Stimulated activated CD4-positive, alpha-beta T cell treated with anti-CD3 and anti-CD28 coated beads, Interleukin-4, amount 100 ng/mL, for 1 hour (primary cell): ENCODE data around the gene C1orf232.

ENCODE experiments used
- DNase-seq: peaks from one replicate; pipeline ENCODE4 v3.0.0-alpha.2; 2020

C1orf232 gene

DNA sequence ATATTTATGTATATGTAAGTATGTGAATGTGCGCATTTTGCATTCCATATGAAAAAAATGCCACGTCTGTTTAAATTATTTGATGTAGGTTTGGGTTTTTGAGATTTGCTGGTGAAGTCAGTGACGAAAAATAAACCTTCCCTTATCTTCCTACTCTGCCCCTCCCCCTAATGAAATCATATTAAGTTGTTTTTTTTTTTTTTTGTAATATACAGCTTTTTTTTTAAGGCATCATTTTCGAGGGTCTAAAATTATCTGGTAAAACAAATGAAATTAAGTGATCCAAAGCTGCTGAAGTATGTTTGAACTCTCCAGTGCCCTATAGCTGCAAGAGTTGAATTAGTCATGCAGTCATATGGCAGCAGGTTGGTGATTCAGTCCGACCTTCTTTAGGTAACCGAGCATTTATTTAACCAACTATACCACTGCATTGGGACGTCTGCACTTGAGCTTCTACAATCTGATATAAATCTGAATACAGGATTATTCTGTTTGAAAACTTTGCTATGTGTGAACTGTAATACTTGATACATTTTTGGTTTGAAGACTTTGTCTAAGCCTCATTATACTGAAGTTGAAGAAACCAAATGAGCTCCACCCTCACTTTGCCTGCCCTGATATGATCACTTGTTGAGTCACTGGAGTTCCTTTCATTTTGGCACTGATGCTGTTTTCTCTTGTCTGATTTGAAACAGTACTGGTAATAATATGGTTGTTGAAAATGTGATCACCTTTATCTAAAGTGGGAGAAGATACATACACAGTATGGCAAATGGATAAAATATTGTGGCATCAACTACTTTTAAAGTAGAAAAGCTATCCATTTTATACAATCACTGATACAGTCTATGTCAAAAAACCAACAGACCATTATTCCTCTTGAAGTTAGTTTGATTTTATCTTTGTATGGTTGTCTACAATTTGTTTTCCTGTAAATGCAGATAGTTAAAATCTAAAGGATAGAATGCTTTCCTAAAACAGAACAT, 45.5 kb downstream of the C1orf232 start:
- DNase-seq: no peak

GRCh38 chr1:26121854-26122773, 46.6 kb downstream of the C1orf232 start:
- no peak for DNase-seq

DNA sequence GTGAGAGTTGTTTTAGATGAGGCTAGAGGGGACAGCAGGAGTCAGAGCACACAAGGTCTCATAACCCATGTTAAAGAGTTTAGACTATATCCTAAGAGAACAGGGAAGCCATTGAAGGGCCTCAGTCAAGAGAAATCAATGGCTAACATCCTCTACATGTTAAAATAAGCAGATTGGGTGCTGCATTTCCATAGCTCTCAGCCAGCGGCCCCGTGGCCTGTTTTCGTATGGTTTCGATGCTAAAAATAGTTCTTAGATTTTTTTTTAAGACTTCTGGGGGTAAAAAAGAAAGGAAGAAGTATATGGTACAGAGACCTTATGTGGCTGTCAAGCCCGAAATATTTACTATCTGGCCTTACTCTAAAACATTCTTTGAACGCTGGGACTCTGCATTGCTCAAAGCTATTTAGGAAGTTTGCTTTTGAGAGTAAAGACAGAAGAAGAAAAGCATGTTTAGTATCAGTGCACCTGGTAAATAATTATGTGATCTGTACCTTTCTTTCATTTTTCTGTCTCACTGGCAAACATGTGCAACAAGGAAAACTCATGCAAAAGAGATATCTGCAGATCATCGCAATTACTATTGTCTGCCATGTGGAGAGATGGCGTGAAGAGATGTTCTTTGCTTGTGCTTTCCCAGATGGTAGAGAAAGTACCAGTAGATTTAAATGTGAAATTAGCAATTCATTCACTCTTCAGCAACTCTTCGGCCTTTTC, 48.7 kb downstream of the C1orf232 start:
- DNase-seq: no peak

GRCh38 chr1:26114165-26114927, 54.4 kb downstream of the C1orf232 start:
- no peak for DNase-seq
